Endometrium (tissue), 2 donors: ENCODE data around the gene PDCD2L.
"Not testable (repeated sequence)": the region's sequence is repeated elsewhere in the genome, so short reads cannot be mapped to it uniquely, and the experiment has no call there.

Source experiments
- FAIRE-seq: peaks from 2 replicates; lab custom pipeline; 2012; peaks lifted over from hg19 to GRCh38; lab: Jason Lieb, UNC
- donor health status: control.
- donor health status: control.

The PDCD2L gene

DNA sequence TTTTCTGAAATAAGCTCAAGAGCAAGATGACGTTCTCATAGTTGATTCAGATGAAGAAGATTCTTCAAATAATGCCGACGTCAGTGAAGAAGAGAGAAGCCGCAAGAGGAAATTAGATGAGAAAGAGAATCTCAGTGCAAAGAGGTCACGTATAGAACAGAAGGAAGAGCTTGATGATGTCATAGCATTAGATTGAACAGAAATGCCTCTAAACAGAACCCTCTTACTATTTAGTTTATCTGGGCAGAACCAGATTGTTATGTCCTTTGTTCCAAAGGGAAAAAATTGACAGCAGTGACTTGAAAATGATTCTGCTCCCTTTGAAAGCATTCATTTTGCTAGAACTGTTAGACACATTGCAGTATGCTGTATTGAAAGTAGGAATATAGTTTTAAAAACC, 64.8 kb downstream of the PDCD2L start:
- FAIRE-seq = not testable (repeated sequence)

DNA sequence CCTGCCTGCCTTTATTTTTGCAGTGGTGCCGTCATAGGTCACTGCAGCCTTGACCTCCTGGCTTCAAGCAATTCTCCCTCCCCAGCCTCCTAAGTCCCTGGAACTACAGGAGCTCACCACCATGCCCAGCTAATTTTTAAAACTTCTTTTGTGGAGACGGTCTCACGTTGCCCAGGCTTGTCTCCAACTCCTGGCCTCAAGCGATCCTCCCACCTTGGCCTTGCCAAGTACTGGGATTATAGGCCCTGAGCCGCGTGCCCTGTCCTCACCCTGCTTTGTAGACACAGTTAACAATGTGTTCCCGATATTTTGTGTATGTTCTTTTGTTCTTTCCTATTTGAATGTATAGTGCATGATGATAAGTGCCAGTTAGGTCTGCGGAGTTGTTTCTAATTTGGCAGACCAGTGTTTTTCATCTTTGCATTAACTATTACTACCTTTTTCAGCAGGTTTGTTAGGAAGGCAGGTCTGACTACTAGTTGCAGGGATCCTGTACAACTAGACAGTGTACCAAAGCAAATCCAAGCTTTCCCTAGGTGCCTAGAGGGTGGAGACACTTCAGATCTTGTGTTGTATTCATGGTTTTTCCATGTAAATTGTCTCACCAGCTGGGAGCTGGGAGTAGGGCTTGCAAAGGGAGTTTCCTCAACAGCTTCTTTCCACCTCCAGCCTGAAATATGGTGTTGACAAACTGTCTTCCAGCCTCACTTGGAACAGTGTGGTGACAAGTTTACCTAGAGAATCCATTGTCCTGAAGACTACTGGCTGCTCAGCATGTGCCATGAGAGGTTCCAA, 67.9 kb downstream of the PDCD2L start:
- FAIRE-seq = no peak

DNA sequence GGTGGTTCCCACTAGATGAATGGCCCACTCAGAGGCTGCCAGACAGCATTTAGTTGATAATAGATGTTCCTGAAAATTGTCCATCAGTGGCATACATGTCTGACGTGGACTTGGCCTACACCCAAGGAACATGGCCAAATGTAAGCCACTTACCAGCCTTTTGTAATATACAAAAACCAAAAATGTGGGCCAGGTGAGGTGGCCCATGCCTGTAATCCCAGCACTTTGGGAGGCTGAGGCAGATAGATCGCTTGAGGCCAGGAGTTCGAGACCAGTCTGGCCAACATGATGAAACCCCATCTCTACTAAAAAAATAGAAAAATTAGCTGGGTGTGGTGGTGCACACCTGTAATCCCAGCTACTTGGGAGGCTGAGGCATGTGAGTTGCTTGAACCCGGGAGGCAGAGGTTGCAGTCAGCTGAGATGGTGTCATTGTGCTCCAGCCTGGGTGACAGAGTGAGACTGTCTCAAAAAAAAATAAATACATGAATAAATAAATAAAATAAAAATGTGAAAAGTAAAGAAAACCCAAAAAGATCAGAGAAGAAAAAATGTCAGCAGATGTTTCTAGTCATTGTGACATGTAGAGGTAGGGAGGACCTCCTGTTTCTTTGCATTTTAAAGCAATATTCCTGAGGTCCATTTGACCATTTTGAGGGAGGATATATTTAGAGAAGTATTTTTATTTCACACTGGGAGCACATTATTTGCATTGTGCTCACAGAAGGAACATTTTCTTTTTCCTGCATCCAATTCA, 70.2 kb downstream of the PDCD2L start:
- no peak for FAIRE-seq

DNA sequence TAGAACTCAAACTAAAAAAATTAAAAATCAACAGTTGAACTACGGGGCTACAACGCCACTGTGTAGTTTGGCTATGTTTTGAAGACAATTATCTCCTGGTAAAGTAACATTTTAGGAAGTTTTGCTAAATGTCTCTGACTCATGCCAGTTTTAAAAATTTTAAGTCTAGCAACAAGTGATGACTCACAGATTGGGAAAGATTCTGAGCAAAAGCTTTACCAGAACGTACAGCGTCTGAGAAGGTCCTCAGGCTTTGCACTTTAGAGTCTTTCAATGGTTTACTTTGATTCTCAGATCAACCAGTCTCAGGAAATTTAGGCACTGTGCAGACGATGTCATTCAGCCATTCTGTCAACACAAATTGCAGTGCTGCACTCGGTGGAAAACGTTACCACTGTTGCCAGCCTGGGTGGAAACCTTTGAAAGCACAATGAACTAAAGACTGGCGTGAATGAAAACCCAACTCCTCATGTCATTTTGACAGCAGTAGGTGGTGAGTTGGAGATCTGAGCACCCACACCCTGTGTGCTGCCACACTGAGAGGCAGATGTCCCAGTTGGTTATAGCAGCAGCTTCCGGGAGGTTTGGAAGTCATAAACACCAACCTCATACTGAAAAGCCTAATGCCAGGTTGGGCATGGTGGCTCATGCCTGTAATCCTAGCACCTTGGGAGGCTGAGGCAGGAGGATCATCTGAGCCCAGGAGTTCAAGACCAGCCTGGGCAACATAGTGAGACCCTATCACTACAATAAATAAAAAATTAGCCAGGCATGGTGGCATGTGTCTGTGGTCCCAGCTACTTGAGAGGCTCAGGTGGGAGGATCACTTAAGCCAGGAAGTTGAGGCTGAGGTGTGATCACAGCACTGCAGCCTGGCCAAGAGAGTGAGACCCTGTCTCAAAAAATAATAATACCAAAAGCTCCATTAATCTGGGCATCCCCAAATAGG, 71.1 kb downstream of the PDCD2L start:
- FAIRE-seq = no peak
